Upper lobe of right lung (tissue), 1 donor: ENCODE results near the gene FARP1. TPM values are rescaled to one million over a fixed set of nuclear protein-coding genes. Genes with fewer than 3 reads are reported as not detected.
A peak's percentile ranks its signal among the peaks of the same experiment; 100 is the strongest.

Experiments used
- ATAC-seq: fragments of 200-7000 bp; cut with Tn5 transposase; one replicate; pipeline ENCODE4 v1.9.1; 2020; ENCODE audit warnings: mild to moderate bottlenecking, moderate library complexity
- DNase-seq: peaks from one replicate; pipeline ENCODE4 v3.0.0-alpha.2; 2020
- H3K27ac ChIP-seq: fragments of 200-600 bp; one replicate; pipeline ENCODE4 v1.8.0; 2022
- H3K27me3 ChIP-seq: fragments of 200-600 bp; one replicate; pipeline ENCODE4 v1.8.0; 2022; ENCODE audit warnings: mild to moderate bottlenecking
- H3K36me3 ChIP-seq: fragments of 200-600 bp; one replicate; pipeline ENCODE4 v1.8.0; 2022
- H3K4me1 ChIP-seq: fragments of 200-600 bp; one replicate; pipeline ENCODE4 v1.8.0; 2022
- H3K4me3 ChIP-seq: fragments of 200-600 bp; one replicate; pipeline ENCODE4 v1.8.0; 2022; ENCODE audit warnings: mild to moderate bottlenecking
- H3K9me3 ChIP-seq: fragments of 200-600 bp; one replicate; pipeline ENCODE4 v1.8.0; 2022
- intact Hi-C: fragments of 100-400 bp; cut with DNase I; formaldehyde crosslinking; loops from one replicate; pipeline ENCODE4 v1.11.0; 2022
- total RNA-seq: library from RNA; stranded (reverse); fragmentation: NEBNext Ultra II Directional; extraction: Animal tissue kit (Norgen Biotek cat#: 25700); gene quantifications from one replicate; pipeline ENCODE4 v1.2.1, GENCODE V29; 2021
- TF ChIP-seq, protein P1 (sequence below): fragments of 200-600 bp; IDR thresholded peaks from one replicate; pipeline ENCODE4 v1.8.0; 2022; ENCODE audit warnings: antibody characterized with exemption
- donor health status: DM: no; HTN: yes; CAD: no; lungs with severe emphysema.

FARP1 gene
- total RNA-seq, 1 donor from 2014 or later: 95.9 TPM

DNA sequence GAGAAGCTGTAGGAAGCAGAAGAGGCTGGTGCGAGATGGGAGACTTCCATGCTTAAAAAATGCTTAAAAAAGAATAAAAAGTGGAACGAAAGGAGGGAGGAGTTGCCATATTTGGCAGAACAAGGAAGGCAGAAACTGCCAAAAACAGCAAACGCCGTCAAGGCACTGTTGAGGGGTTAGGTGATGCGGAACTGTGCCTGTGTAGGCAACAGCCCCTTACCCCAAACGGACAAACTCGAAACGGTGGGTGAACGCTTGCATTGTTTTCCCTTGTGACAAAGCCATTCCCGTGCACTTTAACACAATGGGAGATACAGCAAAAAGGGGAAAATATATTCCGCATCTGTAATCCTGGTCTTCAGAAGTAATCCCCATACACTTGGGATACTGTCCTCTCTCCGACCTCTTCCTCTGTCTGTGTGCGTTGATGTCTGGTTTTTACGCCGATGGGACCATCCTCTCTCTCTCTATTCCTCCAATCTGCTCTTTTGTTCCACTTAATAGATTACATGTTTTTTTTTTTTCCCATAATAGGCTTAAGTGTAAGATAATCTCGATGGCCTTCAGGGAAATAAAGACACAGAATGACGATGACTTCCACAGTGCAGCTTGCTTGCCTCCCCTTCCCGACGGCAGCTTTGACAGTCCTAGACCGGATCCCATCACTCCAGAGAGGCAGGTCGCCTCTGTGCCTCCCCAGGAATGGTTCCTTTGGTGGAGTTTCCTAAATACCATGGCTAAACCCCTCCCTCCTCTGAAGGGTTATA, 166.9 kb downstream of the FARP1 start:
- H3K4me1 ChIP-seq: peaks cover 18% of the 10 kb centered on the region
- no peak overlapping the region for H3K27ac ChIP-seq
- ATAC-seq (no peak), DNase-seq (no peak)
- TF ChIP-seq, protein P1, sequence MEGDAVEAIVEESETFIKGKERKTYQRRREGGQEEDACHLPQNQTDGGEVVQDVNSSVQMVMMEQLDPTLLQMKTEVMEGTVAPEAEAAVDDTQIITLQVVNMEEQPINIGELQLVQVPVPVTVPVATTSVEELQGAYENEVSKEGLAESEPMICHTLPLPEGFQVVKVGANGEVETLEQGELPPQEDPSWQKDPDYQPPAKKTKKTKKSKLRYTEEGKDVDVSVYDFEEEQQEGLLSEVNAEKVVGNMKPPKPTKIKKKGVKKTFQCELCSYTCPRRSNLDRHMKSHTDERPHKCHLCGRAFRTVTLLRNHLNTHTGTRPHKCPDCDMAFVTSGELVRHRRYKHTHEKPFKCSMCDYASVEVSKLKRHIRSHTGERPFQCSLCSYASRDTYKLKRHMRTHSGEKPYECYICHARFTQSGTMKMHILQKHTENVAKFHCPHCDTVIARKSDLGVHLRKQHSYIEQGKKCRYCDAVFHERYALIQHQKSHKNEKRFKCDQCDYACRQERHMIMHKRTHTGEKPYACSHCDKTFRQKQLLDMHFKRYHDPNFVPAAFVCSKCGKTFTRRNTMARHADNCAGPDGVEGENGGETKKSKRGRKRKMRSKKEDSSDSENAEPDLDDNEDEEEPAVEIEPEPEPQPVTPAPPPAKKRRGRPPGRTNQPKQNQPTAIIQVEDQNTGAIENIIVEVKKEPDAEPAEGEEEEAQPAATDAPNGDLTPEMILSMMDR: no peak
- H3K27me3 ChIP-seq: no peaks in the 10 kb centered on the region
- H3K9me3 ChIP-seq: no peaks in the 10 kb centered on the region
- no peaks in the 10 kb centered on the region for H3K36me3 ChIP-seq
- H3K4me3 ChIP-seq: no peak overlapping the region
- intact Hi-C loops: no loop called here

DNA sequence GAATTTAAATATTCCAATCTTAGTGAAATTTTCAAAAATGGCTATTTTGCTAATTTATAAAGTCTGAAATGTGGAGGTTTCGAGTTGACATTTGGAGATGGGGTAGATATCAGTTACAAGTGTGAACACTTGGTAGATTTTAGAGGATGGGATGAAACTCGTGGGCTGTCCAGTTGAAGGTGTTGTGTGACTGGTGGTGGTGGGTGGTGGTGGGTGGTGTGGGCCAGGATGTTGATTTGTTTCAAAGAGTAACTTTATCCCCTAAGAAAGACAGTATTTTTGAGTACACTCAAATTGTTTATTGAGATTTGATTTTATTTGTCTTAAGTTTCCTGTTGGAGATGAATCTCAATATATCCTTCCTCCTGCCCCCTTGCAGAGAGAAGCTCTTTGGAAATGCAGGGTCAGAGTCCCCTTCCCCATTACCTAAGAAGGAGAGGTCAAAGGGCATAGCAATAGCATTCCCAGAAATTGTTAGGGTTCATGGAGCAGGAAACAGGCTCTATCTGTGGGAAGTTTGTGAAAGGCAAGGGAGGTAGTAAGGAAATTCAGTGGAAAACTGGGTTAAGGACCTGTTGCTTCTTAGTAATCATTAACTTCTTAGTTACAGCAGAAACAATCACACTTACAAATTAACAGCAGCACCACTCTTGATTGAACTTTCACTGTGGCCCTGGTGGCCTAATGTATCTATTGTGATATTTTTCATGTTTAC, 167.7 kb downstream of the FARP1 start:
- intact Hi-C loops: no loop called here
- H3K9me3 ChIP-seq: no peaks in the 10 kb centered on the region
- peaks cover 20% of the 10 kb centered on the region for H3K4me1 ChIP-seq
- TF ChIP-seq, protein P1: no peak
- H3K27me3 ChIP-seq: no peaks in the 10 kb centered on the region
- H3K36me3 ChIP-seq: no peaks in the 10 kb centered on the region
- no peak for ATAC-seq
- H3K27ac ChIP-seq: peak overlapping the region; percentile 1
- no peak for DNase-seq
- H3K4me3 ChIP-seq: no peak overlapping the region

DNA sequence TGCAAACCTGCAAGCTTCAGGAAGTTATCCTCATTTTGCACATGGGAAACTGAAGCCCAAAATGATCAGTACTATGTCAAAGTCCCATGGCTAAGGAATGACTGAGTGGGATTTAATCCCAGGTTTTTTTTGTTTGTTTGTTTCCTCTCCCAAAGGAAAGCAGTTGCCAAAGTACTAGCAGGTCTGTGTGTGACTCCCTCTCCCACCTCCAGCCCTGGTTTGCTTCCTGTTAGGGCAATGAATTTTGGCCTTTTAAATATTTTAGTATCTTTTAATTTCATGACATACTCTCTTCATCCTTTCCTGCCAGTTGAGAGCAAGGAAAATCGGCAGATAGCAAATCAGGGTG, 168.3 kb downstream of the FARP1 start:
- Histone ChIP-seq H3K36me3 (no peaks in the 10 kb centered on the region), H3K4me1 (peaks cover 22% of the 10 kb centered on the region), H3K4me3 (no peak overlapping the region), H3K27me3 (no peaks in the 10 kb centered on the region), H3K27ac (peak overlapping the region; percentile 1), H3K9me3 (no peaks in the 10 kb centered on the region)
- no peak for DNase-seq
- intact Hi-C loops: no loop called here
- no peak for ATAC-seq
- TF ChIP-seq, protein P1: no peak

DNA sequence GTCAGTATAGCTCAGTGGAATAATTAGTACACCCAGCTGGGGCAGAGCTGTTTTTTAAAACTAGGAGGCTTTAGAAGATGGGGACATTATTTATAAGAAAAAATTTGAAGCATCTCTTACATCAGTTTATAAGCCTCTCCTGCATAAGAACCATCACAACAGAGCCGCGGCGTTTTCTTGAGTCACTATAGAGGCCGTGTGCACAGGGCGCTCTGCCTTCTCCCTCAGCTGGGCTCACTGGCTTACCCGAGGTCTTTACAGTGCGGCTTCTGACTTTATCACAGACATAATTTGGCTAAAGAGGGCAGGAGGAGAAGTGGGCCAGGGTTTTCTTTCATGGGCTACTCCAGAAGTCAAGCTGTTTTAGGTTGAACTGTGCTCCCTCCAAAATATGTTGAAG, 169.7 kb downstream of the FARP1 start:
- Histone ChIP-seq H3K4me3 (no peak overlapping the region), H3K9me3 (no peaks in the 10 kb centered on the region), H3K36me3 (no peaks in the 10 kb centered on the region), H3K4me1 (peaks cover 22% of the 10 kb centered on the region), H3K27me3 (no peaks in the 10 kb centered on the region), H3K27ac (no peak overlapping the region)
- DNase-seq (no peak), ATAC-seq (no peak)
- intact Hi-C loops: no loop called here
- TF ChIP-seq, protein P1: no peak

DNA sequence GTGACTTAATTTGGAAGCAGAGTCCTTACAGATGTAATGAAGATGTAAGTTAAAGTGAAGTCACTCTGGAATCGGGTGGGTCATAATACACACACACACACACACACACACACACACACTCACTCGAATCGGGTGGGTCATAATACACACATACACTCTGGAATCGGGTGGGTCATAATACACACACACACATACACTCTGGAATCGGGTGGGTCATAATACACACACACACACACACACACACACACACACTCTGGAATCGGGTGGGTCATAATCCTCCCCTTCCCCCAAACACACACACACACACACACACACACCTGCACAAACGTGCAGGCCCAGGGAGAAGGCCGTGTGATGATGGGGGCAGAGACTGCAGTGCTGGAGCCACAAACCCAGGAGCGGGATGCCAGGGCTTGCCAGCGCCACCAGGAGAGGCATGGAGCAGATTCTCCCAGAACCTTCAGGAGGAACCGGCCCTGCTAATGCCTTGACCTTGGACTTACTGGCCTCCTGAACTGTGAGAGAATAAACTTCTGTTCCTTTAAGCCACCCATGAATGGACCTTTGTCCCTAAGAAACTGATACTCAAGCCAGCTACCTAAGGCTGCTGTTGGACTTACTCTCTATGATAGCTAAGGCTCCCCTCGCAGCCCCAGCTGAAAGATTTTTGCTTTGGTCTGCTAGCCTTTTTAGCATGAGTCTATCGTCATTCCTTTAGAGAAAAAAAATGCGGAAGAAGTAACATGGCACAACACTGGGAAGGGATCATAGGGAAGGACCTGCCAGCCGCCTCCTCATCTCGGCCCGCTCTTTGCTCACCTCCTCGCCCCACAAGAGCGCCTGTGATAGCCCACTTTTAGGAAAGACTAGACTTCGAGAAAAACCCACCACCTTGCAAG, 170.4 kb downstream of the FARP1 start:
- no peak overlapping the region for H3K4me3 ChIP-seq
- no peaks in the 10 kb centered on the region for H3K36me3 ChIP-seq
- ATAC-seq (peak; percentile 20), DNase-seq (no peak)
- no peak overlapping the region for H3K27ac ChIP-seq
- TF ChIP-seq, protein P1: no peak
- H3K27me3 ChIP-seq: no peaks in the 10 kb centered on the region
- H3K4me1 ChIP-seq: peaks cover 19% of the 10 kb centered on the region
- no peaks in the 10 kb centered on the region for H3K9me3 ChIP-seq
- intact Hi-C loops: no loop called here
